Activated CD4-positive, CD25-positive, alpha-beta regulatory T cell (primary cell): ENCODE measurements around the gene RRP8.

Source experiments
- DNase-seq, 4 experiments: peaks; one replicate each; lab custom pipeline; 2025; lab: John Stamatoyannopoulos, UW

The RRP8 gene

DNA sequence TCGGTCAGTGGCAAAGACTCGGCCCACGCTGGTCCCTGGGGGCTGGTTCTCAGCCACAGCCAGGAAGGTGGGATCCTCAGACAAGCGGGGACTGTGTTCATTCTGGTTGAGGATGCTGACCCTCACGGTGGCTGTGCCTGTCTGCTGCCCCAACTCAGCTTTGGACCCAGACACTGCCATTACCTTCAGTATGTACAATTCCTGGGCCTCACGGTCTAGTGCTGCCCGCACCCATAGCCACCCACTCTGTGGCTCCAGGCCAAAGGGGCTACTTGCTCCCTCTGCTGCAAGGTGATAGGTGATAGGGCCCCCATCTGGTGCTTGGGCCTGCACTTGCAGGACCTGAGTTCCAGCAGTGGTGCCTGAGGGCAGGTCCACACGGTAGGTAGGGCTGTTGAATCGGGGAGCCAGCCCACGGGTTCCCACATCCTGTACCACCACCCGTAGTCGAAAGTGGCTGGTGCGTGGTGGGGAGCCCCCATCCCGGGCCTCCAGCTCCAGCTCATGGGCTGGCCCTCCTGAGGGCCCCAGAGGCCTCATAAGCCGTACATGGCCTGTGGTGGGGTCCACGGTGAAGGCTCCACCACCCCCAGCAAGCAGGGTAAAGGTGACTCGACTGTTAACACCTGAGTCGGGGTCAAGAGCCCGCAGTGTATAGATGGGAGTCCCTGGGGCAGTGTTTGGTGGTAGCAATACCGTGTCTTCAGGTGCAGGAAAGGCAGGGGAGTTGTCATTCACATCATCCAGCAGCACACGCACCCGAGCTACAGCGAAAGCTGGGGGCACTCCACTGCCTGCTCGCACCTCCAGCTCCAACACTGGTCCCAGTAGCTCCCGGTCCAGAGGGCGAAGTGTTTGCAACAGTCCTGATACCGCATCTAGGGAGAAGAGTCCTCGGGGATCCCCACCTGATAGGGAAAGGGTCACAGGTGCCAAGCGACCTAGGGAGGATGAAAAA, 29.0 kb upstream of the RRP8 start:
- no peak for DNase-seq

DNA sequence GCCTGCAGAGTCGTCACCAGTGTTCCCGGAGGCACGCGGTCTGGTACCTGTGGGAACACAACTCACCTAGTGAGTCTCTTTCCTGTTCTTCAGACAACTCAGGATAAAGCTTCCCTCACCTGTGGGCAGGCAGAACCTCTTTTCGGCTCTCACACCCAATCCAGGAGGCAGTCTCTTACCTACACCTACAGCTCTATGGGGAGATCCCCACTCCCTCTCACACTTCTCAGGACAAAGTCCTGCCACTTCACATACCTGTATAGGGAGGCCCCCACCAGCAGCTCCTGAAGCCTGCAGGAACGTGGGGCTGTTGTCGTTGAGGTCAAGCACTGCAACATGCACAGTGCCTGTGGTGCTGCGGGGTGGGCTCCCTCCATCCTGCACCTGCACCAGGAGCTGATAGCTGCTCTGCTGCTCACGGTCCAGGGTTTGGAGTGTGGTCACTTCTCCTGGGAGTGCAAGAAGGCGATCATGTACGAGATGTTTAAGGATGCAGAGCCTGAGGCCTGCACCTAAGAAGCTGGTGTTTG, 28.0 kb upstream of the RRP8 start:
- DNase-seq: no peak

DNA sequence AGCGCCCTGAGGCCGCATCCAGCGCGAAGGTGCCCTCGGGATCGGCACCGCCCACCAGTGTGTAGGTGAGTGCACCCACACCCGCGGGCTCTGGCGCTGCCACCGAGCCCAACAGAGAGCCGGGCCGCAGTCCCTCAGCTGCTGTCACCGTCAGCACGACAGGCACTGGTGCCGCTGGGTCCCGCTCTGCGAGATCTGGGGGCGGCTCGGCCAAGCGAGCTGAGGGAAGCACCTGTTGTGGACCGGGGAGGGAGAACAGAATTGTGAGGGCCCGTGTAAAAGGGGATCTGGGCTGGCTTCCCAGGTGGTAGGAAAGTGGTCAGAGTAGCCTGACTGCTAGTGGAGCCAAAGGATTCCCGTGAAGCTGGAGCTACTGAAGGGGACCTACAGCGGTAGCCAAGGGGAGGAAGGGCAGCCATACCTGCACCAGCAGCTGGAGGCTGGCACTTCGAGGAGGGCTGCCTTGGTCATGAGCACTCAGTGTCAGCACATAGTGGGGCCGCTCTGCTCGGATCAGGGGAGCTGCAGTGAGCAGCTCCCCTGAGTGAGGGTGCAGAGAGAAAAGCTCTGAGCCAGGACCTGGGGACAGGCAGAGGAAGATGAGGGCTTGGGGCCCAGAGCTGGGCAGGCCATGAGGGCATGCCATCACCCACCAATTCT, 27.3 kb upstream of the RRP8 start:
- no peak for DNase-seq

DNA sequence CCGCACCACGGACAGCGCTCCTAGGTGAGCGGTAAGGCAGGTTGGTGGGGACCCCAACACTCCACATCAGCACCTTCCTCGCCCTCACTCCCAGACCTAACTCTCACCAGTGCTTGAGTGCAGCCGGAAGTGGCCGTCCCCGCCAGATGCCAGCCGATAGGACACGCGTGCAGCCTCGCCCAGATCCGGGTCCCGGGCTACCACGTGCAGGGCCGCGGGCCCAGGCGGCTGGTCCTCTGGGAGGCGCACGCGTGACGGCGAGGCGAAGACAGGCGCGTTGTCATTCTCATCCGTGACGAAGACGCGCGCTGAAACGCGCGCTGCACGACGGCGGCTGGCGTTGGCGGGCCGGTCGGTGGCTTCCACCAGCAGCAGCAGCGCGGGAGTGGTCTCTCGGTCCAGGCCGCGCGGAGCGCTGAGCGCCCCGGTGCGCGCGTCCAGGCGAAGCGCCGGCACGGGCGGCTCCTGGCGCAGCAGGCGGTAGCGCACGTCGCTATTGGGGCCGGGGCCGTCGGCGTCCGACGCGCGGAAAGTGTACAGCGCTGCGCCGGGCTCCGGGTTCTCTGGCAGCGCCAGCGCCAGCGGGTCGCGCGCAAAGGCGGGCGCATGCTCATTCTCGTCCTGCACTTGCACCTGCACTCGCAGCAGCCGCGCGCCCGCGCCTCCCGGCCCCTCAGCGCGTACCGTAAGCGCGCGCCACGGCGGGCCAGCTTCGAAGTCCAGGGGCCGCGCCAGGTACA, 26.6 kb upstream of the RRP8 start:
- DNase-seq: no peak

DNA sequence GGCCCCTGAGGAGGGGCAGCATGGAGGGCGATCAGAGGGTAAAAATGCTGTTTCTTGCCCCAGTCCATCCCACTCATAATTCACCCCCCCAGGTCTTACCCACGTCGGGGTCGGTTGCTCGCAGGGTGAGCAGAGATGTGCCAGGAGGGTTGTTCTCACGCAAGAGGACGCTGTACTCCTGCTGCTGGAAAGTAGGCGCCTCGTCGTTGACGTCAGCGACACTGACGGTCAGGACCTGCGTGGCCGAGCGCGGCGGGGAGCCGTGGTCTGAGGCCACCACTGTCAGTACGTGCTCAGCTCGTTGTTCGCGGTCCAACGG, 26.1 kb upstream of the RRP8 start:
- DNase-seq: no peak

DNA sequence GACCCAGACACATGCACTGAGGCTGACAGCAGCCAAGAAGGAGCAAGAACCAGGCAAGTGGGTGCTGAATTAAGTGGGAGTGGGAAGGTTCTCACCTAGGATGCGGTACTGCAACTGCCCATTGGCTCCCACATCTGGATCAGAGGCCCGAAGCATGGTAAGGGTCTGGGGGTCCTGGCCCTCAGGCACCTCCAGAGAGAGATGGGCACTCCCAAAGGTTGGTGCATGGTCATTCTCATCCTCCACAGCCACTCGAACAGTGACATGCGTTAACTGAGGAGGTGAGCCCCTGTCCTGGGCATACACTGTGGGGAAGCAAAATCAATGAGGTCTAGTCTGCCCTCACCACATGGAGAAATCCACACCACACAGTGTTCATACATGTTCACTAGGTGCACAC, 25.1 kb upstream of the RRP8 start:
- no peak for DNase-seq

DNA sequence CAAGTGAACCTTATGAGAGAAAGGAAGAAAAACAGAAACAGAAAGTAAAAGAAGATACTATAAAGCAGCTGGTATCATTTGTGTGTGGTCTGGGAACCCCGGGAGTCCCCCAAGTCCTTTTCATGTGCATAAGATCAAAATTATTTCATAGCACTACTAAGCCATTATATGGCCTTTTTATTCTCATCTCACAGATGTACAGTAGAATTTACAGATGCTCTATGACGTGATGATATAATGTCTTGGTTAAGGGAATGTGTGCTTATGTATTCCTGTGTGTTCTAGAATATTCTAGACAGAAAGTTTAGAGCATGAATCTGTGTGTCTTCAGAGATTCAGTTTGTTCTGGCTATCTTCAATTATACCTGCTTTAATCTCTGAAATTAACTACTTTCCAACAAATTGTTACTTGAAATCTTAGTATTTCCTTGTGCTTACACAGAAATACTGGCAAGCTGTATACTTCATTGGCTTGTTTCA, 24.4 kb upstream of the RRP8 start:
- no peak for DNase-seq

DNA sequence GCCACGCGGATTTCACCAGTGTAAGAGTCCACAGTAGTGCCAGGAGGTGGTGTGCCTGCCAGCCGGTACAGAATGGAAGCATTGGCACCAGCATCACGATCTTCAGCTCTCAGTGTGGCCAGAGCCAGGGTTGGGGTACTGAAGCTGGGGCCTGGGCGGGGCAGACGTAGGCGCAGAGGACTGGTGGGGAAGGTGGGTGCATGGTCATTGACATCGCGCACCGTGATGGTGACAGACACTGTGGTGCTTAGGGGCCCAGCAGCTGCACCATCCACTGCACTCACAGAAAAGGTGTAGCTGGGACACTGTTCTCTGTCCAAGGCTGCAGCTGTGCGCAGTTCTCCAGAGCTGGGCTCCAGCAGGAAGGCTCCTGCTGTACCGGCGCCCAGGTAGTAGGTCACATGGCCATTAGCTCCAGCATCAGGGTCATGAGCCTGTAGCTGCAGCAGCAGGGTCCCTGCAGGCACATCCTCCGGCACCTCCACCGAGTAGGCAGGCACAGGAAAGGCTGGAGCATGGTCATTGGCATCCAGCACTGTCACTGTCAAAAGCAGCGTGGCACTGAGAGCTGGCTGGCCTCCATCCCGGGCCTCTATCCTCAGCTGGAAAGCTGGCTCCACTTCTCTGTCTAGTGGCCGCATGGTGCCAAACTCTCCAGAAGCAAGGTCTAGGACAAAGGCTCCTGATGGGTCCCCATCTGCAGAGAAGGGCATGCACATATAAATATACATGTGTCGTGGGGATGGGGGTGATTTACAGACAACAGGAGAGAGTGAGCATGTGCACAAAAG, 23.8 kb upstream of the RRP8 start:
- no peak for DNase-seq

DNA sequence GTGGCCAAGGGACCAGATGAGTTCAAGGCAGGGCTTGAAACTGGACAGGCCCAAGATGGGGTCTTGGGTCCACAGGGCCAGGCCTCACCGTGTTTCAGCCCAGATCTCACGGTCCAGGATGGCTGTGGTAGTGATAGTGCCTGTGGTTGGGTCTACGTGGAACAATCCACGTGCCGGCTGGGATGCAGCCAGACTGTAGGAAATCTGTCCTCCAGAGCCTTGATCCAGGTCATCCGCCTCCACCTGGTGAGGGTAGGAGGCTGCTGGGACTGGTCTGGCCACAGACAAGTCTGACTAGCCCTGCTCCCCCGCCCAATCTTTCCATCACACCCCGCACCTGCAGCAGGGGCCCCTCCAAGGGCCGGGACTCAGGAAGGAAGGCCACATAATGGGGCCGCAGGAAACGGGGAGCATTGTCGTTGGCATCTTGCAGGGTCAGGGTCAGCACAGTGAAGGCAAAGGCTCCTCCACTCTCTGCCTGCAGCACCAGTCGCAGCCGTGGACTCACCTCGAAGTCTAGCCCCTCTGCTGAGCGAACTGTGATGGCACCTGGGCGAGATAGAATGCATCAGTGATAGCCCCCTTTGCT, 22.5 kb upstream of the RRP8 start:
- no peak for DNase-seq

DNA sequence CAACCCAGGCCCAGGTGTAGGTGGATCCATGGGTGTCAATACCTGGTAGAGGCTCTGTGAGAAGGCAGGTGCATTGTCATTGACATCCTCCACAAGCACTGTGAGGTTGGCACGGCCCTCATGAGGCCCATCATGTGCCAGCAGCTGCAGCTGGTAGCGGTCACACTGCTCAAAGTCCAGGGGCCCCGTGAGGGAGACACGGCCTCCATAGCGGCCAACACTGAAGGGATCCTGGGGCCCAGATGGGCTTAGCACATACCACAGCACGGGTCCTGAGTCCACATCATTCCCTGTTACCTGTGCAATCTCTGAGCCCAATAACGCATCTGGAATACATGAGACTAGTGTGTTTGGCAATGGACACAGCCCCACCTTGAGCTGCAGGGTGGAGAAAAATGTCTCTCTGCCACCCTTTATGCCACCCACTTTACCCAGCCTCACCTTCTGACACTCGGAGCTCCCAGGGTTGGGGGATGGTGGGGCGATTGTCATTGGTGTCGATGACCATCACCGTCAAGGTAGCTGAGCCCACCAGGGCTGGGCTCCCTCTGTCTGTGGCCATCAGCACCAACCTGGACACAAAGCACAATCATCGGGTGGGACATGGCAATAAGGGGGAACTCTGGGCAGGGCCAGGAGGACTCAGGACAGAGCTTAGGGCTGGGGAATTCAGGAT, 21.9 kb upstream of the RRP8 start:
- DNase-seq: no peak

DNA sequence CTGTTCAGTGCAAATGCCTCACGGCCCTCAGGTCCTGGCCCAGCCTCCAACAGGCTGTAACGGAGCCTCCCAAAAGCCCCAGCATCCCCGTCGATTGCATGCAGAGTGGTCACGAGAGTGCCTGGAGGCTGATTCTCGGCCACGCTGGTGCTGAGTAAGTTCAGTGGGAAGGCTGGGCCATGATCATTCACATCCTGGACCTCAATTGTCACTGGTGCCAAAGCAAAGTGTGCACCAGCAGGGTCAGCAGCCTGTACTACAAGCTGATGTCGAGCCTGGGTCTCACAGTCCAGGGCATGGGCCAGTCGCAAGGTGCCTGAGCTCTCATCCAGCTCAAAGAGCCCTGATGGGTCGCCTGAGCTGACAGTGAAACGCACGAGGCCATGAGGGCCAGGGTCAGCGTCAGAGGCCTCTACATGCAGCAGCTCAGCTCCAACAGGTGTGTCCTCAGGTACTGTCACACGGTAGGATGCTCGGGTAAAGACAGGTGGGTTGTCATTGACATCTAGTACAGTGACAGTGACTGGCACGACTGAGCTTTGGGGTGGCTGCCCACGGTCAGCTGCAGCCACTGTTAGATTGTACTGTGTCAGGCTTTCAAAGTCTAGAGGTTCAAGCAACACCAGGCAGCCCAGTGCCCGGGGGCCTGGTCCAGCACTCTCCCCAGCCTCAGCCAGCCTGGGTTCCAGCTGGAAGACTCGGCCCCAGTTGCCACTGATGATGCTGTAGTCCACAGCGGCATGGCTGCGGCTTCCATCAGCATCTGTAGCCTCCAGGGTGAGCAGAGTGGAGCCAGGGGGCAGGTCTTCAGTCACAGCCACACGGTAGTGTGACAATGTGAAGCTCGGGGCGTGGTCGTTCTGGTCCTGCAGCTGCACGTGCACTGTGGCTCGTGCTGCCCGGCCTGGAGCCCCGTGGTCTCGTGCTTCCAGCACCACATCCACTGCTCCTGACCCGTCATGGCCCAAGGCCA, 20.3 kb upstream of the RRP8 start:
- DNase-seq: no peak

DNA sequence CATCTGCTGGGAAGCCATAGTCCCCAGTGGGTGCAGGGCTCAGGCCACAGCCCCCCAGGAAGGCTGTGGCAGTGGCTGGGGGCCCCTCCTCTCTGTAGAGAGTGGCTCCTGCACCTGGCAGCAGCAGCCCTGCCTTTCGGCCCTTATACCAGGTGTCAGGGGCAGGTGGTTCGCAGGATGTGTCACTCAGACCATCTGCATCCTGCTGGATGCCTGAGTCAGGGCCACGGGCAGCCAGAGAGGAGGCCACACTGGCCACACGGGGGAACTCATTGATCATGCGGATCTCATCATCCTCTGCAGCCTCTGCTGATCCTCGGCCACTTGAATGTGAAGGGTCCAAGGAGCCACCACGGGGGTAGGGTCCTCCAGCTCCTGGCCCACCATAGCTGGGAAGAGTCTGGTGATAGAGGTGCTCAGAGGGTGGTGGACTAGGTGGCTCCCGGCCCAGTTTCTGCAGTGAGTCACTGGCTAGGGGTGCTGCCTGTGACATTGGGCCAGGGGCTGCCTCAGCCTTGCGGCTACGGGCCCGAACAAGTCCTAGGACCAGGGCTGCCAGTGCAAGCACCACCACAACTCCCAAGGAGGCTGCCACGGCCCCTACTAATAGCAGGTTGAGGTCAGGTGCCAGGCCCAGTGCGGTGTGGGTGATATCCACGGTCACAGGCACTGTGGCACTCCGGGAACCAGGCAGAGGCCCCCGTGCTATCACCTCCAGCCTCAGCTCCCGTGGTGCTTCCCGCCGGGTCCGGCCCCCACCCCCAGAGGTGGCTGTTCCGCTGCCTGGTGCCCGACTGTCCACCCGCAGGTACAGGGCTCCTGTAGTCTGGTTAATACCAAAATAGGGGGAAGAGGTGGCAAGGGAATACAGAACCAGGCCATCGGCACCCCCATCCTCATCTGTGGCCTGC, 19.1 kb upstream of the RRP8 start:
- DNase-seq: no peak

DNA sequence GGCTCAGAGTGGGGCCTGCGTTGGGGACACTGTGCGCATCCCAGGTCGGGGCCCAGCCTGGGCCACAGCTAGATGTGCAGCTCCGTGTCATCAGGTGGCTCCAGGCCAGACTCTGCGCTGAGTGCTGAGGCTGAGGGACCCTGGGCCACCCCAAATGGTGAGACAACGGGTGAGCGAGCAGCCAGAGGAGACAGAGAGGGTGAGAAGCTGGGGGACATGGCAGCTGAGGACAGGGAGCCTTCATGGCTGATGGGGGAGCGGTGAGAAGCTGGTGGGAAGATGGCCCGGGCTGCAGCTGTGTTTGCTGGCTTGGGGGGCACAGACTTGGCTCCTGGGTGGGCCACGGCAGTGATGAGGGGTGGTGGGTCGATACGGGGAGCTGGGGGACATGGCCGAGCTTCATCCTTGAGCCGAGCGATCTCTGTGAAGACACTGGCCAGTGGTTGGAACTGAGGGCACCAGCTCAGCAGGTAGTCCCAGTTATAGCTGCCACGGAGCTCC, 18.3 kb upstream of the RRP8 start:
- DNase-seq: no peak

DNA sequence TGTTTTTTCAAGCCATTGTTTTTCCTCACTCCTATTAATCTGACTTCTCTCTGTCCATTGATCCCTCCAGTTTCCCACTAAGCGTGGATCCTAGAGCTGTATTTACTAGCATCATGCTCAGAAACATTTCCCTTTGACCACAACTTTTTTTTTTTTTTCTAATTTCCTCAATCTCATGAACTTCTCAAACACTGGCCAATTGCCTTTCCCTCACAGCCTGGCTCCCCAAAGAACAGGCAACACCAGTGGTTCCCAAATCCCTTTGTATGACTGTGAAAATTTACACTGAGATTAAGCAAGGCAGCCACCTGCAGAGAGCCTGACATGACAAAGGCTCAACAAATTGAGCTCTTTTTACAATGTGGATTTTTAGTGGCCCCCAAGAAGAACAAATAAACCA, 17.2 kb upstream of the RRP8 start:
- DNase-seq: no peak

DNA sequence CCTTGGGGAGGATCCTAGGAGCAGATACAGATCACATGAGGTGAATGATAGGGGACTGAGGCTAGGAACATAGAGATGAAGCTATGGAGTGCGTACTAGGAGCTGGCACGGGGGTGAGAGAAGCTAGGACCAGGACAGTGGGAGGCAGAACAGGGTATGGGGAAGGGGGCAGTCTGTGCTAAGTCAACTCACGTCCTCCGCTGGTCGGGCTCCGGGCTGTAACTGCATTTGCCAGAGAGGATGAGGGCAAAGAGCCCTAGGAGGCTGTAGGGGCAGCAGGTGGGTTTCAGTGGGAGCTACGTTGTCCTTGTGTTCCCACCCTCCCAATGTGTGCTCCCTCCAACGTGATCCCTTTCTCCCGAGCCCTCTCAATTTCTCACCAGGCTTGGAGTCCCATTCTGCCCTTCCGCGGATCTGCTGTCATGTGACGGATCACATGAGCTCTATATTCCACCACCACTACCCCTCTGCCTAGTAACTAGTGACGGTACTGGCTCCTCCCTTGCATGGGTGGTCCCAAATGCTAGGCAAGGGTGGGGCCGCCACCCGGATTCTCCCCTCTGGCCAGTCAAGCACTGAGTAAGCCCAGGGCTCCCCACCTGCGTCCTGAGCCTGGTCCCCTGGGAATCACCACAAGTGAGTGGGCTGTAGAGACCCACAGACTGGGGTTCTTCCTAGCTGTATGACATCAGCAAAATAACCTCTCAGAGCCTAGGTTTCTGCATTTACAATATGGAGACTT, 15.8 kb upstream of the RRP8 start, which contains the start of gene TPP1:
Gene TPP1 (minus strand): TSS at position 419 of the 742 bp plus-strand sequence. CDS start 22 bp downstream, at position 397.
- peak; percentile 63 to 75 (median 69) for DNase-seq

DNA sequence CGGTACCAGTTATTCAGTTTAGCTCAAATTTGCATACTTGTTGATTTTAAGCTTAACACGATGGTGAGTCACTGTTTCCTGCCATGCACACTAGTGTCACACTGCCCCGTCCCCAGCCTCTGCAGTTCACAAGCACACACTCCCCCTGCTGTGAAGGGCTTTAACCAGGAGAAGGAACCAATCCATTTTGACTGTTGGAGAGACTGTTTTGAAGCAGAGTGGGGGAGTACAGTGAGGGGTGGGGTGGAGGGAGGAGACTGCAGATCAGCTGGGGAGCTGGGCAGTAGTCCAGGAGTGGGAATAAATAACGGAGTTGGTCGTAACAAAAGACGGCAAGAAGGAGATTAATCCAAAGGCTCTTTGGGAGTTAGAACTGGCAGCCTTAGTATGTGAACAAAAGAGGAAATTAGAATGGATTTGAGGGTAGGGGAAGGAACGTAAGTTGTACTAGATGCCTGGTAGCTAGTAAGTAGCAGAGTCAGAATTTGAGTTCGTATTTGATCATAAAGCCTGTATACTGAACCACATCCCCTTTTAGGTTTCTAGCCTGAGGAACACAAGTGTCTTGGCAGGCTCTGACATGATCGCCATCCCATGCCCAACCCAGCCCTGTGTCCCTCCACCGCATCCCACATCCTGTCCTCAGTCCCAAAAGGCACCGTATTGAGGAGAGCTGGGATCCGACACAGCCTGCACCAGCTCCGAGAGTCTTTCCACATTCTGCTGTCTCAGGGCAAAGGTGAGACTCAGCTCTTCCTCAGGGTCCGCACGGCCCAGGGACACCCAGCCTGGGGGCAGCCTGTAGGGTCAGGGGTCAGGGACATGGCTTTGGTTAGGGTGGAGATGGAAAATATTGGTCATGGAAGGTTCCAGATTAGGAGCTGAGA, 14.9 kb upstream of the RRP8 start:
- peak; percentile 21 to 50 (median 42) for DNase-seq
